ENCODE results near the gene PRDM16.

DNA sequence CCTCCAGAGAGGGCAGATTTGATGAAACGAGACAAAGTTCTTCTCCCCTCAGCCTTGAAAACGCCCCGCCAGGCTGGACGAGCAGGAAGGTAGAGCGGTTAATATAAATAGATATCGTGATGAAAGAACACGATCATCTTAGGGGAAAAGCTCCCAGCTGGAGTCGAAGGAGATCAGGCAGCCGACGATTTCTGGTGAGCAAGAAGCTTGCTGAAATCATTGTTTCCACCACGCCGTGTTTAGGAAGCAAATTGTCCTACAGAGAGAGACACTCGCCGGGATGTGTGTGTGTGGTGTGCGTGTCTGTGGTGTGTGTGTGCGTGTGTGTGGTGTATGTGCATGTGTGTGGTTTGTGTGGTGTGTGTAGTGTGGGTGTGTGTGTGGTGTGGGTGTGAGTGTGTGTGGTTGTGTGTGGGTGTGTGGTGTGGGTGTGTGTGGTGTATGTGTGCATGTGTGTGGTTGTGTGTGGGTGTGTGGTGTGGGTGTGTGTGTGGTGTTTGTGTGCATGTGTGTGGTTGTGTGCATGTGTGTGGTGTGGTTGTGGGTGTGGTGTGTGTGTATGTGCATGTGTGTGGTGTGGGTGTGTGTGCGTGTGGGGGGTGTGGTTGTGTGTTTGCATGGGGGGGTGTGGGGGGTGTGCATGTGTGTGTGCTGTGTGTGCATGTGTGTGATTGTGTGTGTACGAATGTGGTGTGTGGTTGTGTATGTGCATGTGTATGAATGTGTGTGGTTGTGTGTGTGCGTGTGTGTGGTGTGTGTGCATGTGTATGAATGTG is 340.6 kb downstream of the PRDM16 start:
- TF ChIP-seq, protein P1, sequence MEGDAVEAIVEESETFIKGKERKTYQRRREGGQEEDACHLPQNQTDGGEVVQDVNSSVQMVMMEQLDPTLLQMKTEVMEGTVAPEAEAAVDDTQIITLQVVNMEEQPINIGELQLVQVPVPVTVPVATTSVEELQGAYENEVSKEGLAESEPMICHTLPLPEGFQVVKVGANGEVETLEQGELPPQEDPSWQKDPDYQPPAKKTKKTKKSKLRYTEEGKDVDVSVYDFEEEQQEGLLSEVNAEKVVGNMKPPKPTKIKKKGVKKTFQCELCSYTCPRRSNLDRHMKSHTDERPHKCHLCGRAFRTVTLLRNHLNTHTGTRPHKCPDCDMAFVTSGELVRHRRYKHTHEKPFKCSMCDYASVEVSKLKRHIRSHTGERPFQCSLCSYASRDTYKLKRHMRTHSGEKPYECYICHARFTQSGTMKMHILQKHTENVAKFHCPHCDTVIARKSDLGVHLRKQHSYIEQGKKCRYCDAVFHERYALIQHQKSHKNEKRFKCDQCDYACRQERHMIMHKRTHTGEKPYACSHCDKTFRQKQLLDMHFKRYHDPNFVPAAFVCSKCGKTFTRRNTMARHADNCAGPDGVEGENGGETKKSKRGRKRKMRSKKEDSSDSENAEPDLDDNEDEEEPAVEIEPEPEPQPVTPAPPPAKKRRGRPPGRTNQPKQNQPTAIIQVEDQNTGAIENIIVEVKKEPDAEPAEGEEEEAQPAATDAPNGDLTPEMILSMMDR (IDR thresholded peaks at IDR 0.05), result no peak
- no peak for TF ChIP-seq POLR2A (IDR thresholded peaks at IDR 0.05)
